DMS153 treated with DMSO at 0.1 percent for 48 hours (cell line): ENCODE data around the gene PCDHB7.
A peak's percentile ranks its signal among the peaks of the same experiment; 100 is the strongest.
"Not testable (repeated sequence)": the region's sequence is repeated elsewhere in the genome, so short reads cannot be mapped to it uniquely, and the experiment has no call there.

ENCODE experiments used
- DNase-seq: peaks from one replicate; lab custom pipeline; 2025; ENCODE audit not compliant: unreplicated experiment; lab: John Stamatoyannopoulos, UW

The PCDHB7 gene

DNA sequence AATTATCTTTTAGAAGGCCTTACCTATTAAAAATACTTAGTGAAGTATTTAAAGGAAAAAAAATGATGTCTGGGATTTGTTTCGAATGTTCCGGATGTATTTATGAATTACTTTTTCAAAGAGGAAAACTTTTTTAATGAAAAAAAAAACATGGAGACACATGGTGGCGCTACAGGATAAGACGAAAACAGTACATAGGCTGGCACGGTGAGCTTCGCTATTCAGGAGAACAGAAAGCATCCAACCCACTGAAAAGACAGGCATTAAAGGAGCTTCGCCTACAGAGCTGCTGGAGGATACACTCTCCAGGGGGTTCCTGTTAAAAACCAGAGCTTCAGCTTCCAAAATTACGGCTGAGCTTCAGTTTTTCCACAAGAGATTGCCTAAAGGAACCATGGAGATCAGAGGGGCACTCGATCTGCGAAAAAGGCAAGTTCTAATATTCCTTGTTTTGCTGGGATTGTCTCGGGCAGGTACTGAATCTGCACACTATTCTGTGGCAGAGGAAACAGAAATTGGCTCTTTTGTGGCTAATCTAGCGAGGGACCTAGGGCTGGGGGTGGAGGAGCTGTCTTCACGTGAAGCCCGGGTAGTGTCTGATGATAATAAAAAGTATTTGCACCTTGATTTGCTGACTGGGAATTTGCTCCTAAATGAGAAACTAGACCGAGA lies 50.8 kb downstream of the PCDHB7 start, which contains the start of gene PCDHB14:
PCDHB14 (plus strand) TSS at position 232 of the 672 bp plus-strand sequence; CDS start at position 395, 163 bp downstream.
- peak; percentile 2 for DNase-seq

DNA sequence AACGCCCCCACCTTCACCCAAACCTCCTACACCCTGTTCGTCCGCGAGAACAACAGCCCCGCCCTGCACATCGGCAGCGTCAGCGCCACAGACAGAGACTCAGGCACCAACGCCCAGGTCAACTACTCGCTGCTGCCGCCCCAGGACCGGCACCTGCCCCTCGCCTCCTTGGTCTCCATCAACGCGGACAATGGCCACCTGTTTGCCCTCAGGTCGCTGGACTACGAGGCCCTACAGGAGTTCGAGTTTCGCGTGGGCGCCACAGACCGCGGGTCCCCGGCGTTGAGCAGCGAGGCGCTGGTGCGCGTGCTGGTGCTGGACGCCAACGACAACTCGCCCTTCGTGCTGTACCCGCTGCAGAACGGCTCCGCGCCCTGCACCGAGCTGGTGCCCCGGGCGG lies 52.4 kb downstream of the PCDHB7 start:
- not testable (repeated sequence) for DNase-seq

DNA sequence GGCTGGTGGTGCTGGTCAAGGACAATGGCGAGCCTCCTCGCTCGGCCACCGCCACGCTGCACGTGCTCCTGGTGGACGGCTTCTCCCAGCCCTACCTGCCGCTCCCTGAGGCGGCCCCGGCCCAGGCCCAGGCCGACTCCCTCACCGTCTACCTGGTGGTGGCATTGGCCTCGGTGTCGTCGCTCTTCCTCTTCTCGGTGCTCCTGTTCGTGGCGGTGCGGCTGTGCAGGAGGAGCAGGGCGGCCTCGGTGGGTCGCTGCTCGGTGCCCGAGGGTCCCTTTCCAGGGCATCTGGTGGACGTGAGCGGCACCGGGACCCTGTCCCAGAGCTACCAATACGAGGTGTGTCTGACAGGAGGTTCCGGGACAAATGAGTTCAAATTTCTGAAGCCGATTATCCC lies 53.0 kb downstream of the PCDHB7 start:
- DNase-seq, result not testable (repeated sequence)
